GM12892 (cell line): Measurements from ENCODE around the gene CCDC97.

Experiments used
- POLR2A ChIP-seq: IDR thresholded peaks from 2 replicates; pipeline ENCODE4 v1.6.1; 2011; ENCODE audit warnings: low read depth, low read length, control low read depth
- POLR2AphosphoS5 ChIP-seq: IDR thresholded peaks from 2 replicates; pipeline ENCODE4 v1.6.1; 2011; ENCODE audit warnings: low read depth, low read length, control low read depth

DNA sequence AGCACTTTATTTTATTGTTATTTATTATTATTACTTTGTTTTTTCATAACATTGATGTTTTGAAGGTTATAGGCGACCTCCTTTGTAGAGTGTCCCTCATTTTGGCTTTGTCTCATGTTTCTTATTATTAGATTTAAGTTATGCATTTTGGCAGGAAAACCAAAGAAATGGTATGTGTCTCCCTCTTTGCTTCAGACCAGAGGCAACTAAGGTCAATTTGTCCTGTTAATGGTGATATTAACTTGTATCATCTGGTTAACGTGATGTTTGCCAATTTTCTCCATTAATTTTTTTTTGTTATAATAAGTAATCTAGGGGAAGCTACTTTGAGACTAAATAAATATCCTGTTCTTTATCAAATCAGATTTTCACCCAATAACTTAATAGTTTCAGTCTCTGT lies 62.5 kb downstream of the CCDC97 start:
- no peak for TF ChIP-seq POLR2A
- TF ChIP-seq POLR2AphosphoS5, result no peak
